HepG2 (cell line): ENCODE measurements around the gene KCTD19. TPM values are rescaled to one million over a fixed set of nuclear protein-coding genes. Genes with fewer than 3 reads are reported as not detected.
A peak's percentile ranks its signal among the peaks of the same experiment; 100 is the strongest.

Source experiments
- ATAC-seq: fragments of 200-7000 bp; cut with Tn5 transposase; 3 replicates; pipeline ENCODE4 v1.9.1; 2020; ENCODE audit warnings: mild to moderate bottlenecking, moderate library complexity
- BruUV-seq: library from RNA; stranded (reverse); fragments of 400-500 nt; replicated peaks from 2 replicates; lab custom pipeline; 2021; lab: Mats Ljungman, UMichigan
- CTCF ChIA-PET: fragments of 300-600 bp; formaldehyde crosslinking; extraction: SDS; loops from one replicate; lab custom pipeline; 2021; ENCODE audit warnings: low total read pairs, inconsistent platforms, low intra/inter-chr PET ratio; lab: Yijun Ruan, JAX
- POLR2A ChIA-PET: fragments of 350-600 bp; sonication (Branson Sonifier 250); formaldehyde crosslinking; loops from one replicate; lab custom pipeline; 2020; ENCODE audit warnings: antibody characterized with exemption, inconsistent platforms; lab: Yijun Ruan, JAX
- DNase-seq: peaks from one replicate; pipeline ENCODE4 v3.0.0-alpha.2; 2015; ENCODE audit warnings: low spot score
- FAIRE-seq: peaks from 3 replicates; lab custom pipeline; 2011; peaks lifted over from hg19 to GRCh38; lab: Jason Lieb, UNC
- H2AFZ ChIP-seq: one replicate; pipeline ENCODE4 v1.6.1; 2011; ENCODE audit warnings: low read length, inconsistent platforms
- H3K27ac ChIP-seq: fragments of 300-600 bp; 3 replicates; pipeline ENCODE4 v1.8.0; 2011; ENCODE audit warnings: mixed run types, mild to moderate bottlenecking, mixed read lengths, low read length, inconsistent platforms; ENCODE audit not compliant: insufficient read depth; ENCODE audit errors: extremely low read length
- H3K27me3 ChIP-seq, 2 experiments: fragments of 200-600 bp in 1 of 2; 2 replicates in 1 of 2; 3 replicates in 1 of 2; pipeline versions ENCODE4 v1.6.0 to v1.8.0; 2011; ENCODE audit warnings: low read length in 2 of 2, mild to moderate bottlenecking in 2 of 2, moderate library complexity in 2 of 2, inconsistent platforms in 1 of 2; ENCODE audit not compliant: insufficient read depth in 2 of 2, control insufficient read depth in 1 of 2
- H3K36me3 ChIP-seq, 2 experiments: fragments of 200-600 bp in 1 of 2; replicated peaks in 1 of 2; 2 replicates in 1 of 2; 3 replicates in 1 of 2; pipeline versions ENCODE4 v1.5.1 to v1.8.0; 2011; ENCODE audit warnings: low read length in 2 of 2, inconsistent platforms in 1 of 2; ENCODE audit not compliant: insufficient read depth in 2 of 2, control insufficient read depth in 1 of 2
- H3K4me1 ChIP-seq: 2 replicates; pipeline ENCODE4 v1.5.1; 2012; ENCODE audit warnings: low read length, inconsistent platforms; ENCODE audit not compliant: insufficient read depth
- H3K4me2 ChIP-seq: 2 replicates; pipeline ENCODE4 v1.6.0; 2011; ENCODE audit warnings: low read depth, low read length, inconsistent platforms
- H3K4me3 ChIP-seq, 3 experiments: fragments of 200-600 bp in 1 of 3; sonication (generic), shearing (Covaris generic) in 1 of 3; replicated peaks in 1 of 3; 2 replicates each; pipeline ENCODE4 v1.5.1; 2011 to 2016; ENCODE audit warnings: low read length in 3 of 3, inconsistent platforms in 2 of 3, low read depth in 2 of 3, mild to moderate bottlenecking in 2 of 3, control low read depth in 1 of 3, mixed read lengths in 1 of 3; ENCODE audit not compliant: insufficient read depth in 1 of 3
- H3K79me2 ChIP-seq: one replicate; pipeline ENCODE4 v1.6.1; 2011; ENCODE audit warnings: low read length, inconsistent platforms; ENCODE audit not compliant: insufficient read depth
- H3K9ac ChIP-seq: 2 replicates; pipeline ENCODE4 v1.6.0; 2011; ENCODE audit warnings: mild to moderate bottlenecking, low read depth, low read length, inconsistent platforms; ENCODE audit not compliant: insufficient read depth
- H3K9me3 ChIP-seq: 2 replicates; pipeline ENCODE4 v1.5.1; 2012; ENCODE audit warnings: mild to moderate bottlenecking, low read length
- H4K20me1 ChIP-seq: 2 replicates; pipeline ENCODE4 v1.6.0; 2011; ENCODE audit warnings: inconsistent platforms, mild to moderate bottlenecking, low read length, moderate library complexity; ENCODE audit not compliant: insufficient read depth
- AGO2 ChIP-seq: fragments of 200-400 bp; formaldehyde crosslinking; optimal IDR thresholded peaks from 2 replicates; pipeline ENCODE3; 2017; ENCODE audit warnings: mild to moderate bottlenecking, low read depth, low read length, moderate library complexity
- ARNT ChIP-seq: fragments of 450-650 bp; IDR thresholded peaks from 2 replicates; pipeline ENCODE4 v1.6.1; 2017
- DNMT1 ChIP-seq: sonication (generic); formaldehyde crosslinking; IDR thresholded peaks from 2 replicates; pipeline ENCODE4 v1.5.1; 2020; ENCODE audit warnings: mild to moderate bottlenecking, missing genetic modification reagents
- FLYWCH1 ChIP-seq: sonication (generic); formaldehyde crosslinking; IDR thresholded peaks from 2 replicates; pipeline ENCODE4 v1.8.1; 2023; ENCODE audit warnings: mild to moderate bottlenecking, missing genetic modification reagents
- FOXK1 ChIP-seq: sonication (generic); formaldehyde crosslinking; IDR thresholded peaks from 2 replicates; pipeline ENCODE4 v1.4.0; 2020; ENCODE audit warnings: low read depth, missing genetic modification reagents, borderline replicate concordance
- KDM2A ChIP-seq: sonication (generic); formaldehyde crosslinking; IDR thresholded peaks from 2 replicates; pipeline ENCODE4 v1.4.0; 2020; ENCODE audit warnings: low read depth, missing genetic modification reagents, borderline replicate concordance
- SPEN ChIP-seq: sonication (generic); formaldehyde crosslinking; IDR thresholded peaks from 2 replicates; pipeline ENCODE4 v1.5.1; 2020; ENCODE audit warnings: low read depth, mild to moderate bottlenecking, missing genetic modification reagents
- ZFY ChIP-seq: sonication (generic); formaldehyde crosslinking; IDR thresholded peaks from 2 replicates; pipeline ENCODE4 v1.4.0; 2020; ENCODE audit warnings: missing genetic modification reagents
- ZNF230 ChIP-seq: sonication (generic); formaldehyde crosslinking; IDR thresholded peaks from 2 replicates; pipeline ENCODE4 v1.4.0; 2020; ENCODE audit warnings: mild to moderate bottlenecking, missing genetic modification reagents
- ZNF761 ChIP-seq: sonication (generic); formaldehyde crosslinking; conservative IDR thresholded peaks from 2 replicates; pipeline ENCODE4 v1.4.0; 2020; ENCODE audit warnings: mild to moderate bottlenecking, missing genetic modification reagents
- ZNF788 ChIP-seq: sonication (generic); formaldehyde crosslinking; IDR thresholded peaks from 2 replicates; pipeline ENCODE4 v1.5.0; 2020; ENCODE audit warnings: mild to moderate bottlenecking, missing genetic modification reagents, borderline replicate concordance
- ZSCAN30 ChIP-seq: sonication (generic); formaldehyde crosslinking; IDR thresholded peaks from 2 replicates; pipeline ENCODE4 v1.5.0; 2020; ENCODE audit warnings: mild to moderate bottlenecking, missing genetic modification reagents
- WGBS: methylation state at CpG from one replicate; pipeline ENCODE4 v1.1.6; 2017; ENCODE audit warnings: low lambda C conversion rate; 5-methylcytosine and 5-hydroxymethylcytosine counted together
- in situ Hi-C: cut with HindIII; loops from 2 replicates; pipeline ENCODE4 v1.10.0; 2017; ENCODE audit warnings: low pct_unique_long_range_greater_than_20kb; ENCODE audit not compliant: extremely low pct_ligation_motif_present
- intact Hi-C: fragments of 100-400 bp; cut with micrococcal nuclease; formaldehyde crosslinking; loops from one replicate; pipeline ENCODE4 v1.10.0; 2022; ENCODE audit not compliant: unreplicated experiment
- polyA plus RNA-seq, 8 experiments: library from polyadenylated mRNA; depleted of rRNA in 3 of 8; stranded (reverse) in 7 of 8; unstranded in 1 of 8; fragments of >200 nt; fragmentation: Illumina TruSeq in 4 of 8; extraction: Trizol in 4 of 8; gene quantifications; 2 replicates each; pipeline versions ENCODE4 v1.2.1 to v1.2.3, GENCODE V29; 2011 to 2016; ENCODE audit warnings: low read depth in 4 of 8, missing spikeins in 1 of 8, mixed read lengths in 1 of 8; ENCODE audit not compliant: insufficient read depth in 1 of 8
- total RNA-seq, 5 experiments: library from RNA; depleted of rRNA; stranded (reverse); fragments of >200 nt; fragmentation: Illumina TruSeq; extraction: Trizol; gene quantifications; 2 replicates each; pipeline ENCODE4 v1.2.3, GENCODE V29; 2016; ENCODE audit warnings: low read depth in 1 of 5
- TF ChIP-seq, protein P1 (sequence below): sonication (generic); formaldehyde crosslinking; IDR thresholded peaks from 2 replicates; pipeline ENCODE4 v1.4.0; 2020; ENCODE audit warnings: missing genetic modification reagents, mild to moderate bottlenecking, borderline replicate concordance
- TF ChIP-seq, protein P2 (sequence below): sonication (generic); formaldehyde crosslinking; IDR thresholded peaks from 2 replicates; pipeline ENCODE4 v1.5.0; 2020; ENCODE audit warnings: mild to moderate bottlenecking, missing genetic modification reagents
- TF ChIP-seq, protein P3 (sequence below): sonication (generic); formaldehyde crosslinking; IDR thresholded peaks from 2 replicates; pipeline ENCODE4 v1.5.0; 2020; ENCODE audit warnings: mild to moderate bottlenecking, low read depth, missing genetic modification reagents, borderline replicate concordance
- TF ChIP-seq, protein P4 (sequence below): sonication (generic); formaldehyde crosslinking; IDR thresholded peaks from 2 replicates; pipeline ENCODE4 v1.4.0; 2020; ENCODE audit warnings: low read depth, mild to moderate bottlenecking, missing genetic modification reagents
- TF ChIP-seq, protein P5 (sequence below): sonication (generic); formaldehyde crosslinking; IDR thresholded peaks from 2 replicates; pipeline ENCODE4 v1.4.0; 2020; ENCODE audit warnings: missing genetic modification reagents; ENCODE audit errors: not compliant biosample characterization

KCTD19 gene
- total and polyA plus RNA-seq, 2 of the 13 experiments (the other 11 are each of a cell fraction or from before 2014, with no cell fraction given): not detected

DNA sequence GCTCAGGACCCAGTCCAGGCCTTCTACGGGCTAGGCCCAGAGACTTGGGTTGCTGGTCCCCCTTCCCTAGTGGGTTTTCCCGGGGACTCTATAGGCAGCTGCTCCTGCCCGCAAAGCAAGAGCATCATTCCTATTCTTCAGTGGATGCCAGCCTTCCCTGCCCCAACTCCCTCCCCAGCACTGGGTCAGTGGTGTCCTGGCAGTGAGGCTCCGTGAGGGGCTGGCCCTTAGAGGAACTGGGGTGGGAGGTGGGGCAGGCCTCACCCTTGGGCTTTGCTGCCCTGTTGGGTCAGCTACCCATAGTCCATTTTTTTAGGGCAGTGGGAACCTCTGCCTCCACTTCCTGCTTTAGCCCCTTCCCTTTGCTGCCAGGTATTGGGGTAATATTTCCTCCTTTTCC is 55.1 kb downstream of the KCTD19 start:
- BruUV-seq: no TSS peak
- ATAC-seq (peak; percentile 26), DNase-seq (no peak), FAIRE-seq (no peak)
- Histone ChIP-seq H4K20me1 (no peaks in the 10 kb centered on the region; the same call in 1 of the 2 replicates), H3K27me3 (peaks cover 0 to 2% of the 10 kb centered on the region in 2 experiments; a peak in 1 of 5 replicates), H3K27ac (no peak overlapping the region), H2AFZ (no peak overlapping the region), H3K9me3 (no peaks in the 10 kb centered on the region), H3K4me1 (no peaks in the 10 kb centered on the region), H3K4me3 (no peak overlapping the region), H3K36me3 (peaks cover 1 to 6% of the 10 kb centered on the region in 2 experiments; a peak in 2 of 5 replicates), H3K79me2 (no peaks in the 10 kb centered on the region), H3K9ac (no peak overlapping the region), H3K4me2 (no peak overlapping the region)
- ChIA-PET CTCF (no interaction called here), POLR2A (interaction anchor here (1.0 to 2.6 kb wide), 3 partner anchors 11 to 61 kb away, joined by 3 to 13 read pairs (median 3); partner anchors contain the start of genes FHOD1 and SLC9A5)
- intact Hi-C loops: no loop called here
- WGBS: 67% methylated on average over 4 of the region's 4 CpGs
- in situ Hi-C loops: no loop called here
- TF ChIP-seq, protein P1, sequence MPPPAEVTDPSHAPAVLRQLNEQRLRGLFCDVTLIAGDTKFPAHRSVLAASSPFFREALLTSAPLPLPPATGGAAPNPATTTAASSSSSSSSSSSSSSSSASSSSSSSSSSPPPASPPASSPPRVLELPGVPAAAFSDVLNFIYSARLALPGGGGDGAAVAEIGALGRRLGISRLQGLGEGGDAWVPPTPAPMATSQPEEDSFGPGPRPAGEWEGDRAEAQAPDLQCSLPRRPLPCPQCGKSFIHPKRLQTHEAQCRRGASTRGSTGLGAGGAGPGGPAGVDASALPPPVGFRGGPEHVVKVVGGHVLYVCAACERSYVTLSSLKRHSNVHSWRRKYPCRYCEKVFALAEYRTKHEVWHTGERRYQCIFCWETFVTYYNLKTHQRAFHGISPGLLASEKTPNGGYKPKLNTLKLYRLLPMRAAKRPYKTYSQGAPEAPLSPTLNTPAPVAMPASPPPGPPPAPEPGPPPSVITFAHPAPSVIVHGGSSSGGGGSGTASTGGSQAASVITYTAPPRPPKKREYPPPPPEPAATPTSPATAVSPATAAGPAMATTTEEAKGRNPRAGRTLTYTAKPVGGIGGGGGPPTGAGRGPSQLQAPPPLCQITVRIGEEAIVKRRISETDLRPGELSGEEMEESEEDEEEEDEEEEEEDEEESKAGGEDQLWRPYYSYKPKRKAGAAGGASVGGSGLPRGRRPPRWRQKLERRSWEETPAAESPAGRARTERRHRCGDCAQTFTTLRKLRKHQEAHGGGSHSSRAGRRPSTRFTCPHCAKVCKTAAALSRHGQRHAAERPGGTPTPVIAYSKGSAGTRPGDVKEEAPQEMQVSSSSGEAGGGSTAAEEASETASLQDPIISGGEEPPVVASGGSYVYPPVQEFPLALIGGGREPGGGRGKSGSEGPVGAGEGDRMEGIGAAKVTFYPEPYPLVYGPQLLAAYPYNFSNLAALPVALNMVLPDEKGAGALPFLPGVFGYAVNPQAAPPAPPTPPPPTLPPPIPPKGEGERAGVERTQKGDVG (CRISPR knock-in tag): no peak
- TF ChIP-seq ARNT (no peak), SPEN (CRISPR knock-in tag) (no peak), AGO2 (no peak), ZNF761 (CRISPR knock-in tag) (no peak), FLYWCH1 (no peak), FOXK1 (CRISPR knock-in tag) (no peak), ZNF788 (CRISPR knock-in tag) (no peak), DNMT1 (CRISPR knock-in tag) (no peak), ZSCAN30 (CRISPR knock-in tag) (no peak), KDM2A (CRISPR knock-in tag) (peak; percentile 17; the same call in 1 of the 2 replicates), ZNF230 (no peak), ZFY (CRISPR knock-in tag) (0 out of 2 replicates have a peak, but pooled peaks have one; percentile 26)
- TF ChIP-seq, protein P2, sequence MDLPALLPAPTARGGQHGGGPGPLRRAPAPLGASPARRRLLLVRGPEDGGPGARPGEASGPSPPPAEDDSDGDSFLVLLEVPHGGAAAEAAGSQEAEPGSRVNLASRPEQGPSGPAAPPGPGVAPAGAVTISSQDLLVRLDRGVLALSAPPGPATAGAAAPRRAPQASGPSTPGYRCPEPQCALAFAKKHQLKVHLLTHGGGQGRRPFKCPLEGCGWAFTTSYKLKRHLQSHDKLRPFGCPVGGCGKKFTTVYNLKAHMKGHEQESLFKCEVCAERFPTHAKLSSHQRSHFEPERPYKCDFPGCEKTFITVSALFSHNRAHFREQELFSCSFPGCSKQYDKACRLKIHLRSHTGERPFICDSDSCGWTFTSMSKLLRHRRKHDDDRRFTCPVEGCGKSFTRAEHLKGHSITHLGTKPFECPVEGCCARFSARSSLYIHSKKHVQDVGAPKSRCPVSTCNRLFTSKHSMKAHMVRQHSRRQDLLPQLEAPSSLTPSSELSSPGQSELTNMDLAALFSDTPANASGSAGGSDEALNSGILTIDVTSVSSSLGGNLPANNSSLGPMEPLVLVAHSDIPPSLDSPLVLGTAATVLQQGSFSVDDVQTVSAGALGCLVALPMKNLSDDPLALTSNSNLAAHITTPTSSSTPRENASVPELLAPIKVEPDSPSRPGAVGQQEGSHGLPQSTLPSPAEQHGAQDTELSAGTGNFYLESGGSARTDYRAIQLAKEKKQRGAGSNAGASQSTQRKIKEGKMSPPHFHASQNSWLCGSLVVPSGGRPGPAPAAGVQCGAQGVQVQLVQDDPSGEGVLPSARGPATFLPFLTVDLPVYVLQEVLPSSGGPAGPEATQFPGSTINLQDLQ (CRISPR knock-in tag): no peak
- TF ChIP-seq, protein P3, sequence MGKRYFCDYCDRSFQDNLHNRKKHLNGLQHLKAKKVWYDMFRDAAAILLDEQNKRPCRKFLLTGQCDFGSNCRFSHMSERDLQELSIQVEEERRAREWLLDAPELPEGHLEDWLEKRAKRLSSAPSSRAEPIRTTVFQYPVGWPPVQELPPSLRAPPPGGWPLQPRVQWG (CRISPR knock-in tag): no peak
- TF ChIP-seq, protein P4, sequence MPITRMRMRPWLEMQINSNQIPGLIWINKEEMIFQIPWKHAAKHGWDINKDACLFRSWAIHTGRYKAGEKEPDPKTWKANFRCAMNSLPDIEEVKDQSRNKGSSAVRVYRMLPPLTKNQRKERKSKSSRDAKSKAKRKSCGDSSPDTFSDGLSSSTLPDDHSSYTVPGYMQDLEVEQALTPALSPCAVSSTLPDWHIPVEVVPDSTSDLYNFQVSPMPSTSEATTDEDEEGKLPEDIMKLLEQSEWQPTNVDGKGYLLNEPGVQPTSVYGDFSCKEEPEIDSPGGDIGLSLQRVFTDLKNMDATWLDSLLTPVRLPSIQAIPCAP (CRISPR knock-in tag): no peak
- TF ChIP-seq, protein P5, sequence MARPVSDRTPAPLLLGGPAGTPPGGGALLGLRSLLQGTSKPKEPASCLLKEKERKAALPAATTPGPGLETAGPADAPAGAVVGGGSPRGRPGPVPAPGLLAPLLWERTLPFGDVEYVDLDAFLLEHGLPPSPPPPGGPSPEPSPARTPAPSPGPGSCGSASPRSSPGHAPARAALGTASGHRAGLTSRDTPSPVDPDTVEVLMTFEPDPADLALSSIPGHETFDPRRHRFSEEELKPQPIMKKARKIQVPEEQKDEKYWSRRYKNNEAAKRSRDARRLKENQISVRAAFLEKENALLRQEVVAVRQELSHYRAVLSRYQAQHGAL (CRISPR knock-in tag): no peak
